ENCODE data around the gene ZNF598. TPM values are rescaled to one million over a fixed set of nuclear protein-coding genes. Genes with fewer than 3 reads are reported as not detected.

The ZNF598 gene
- total and polyA plus RNA-seq, 2 of the 13 experiments (the other 11 are each of a cell fraction or from before 2014, with no cell fraction given): 13.5 to 14.2 TPM

DNA sequence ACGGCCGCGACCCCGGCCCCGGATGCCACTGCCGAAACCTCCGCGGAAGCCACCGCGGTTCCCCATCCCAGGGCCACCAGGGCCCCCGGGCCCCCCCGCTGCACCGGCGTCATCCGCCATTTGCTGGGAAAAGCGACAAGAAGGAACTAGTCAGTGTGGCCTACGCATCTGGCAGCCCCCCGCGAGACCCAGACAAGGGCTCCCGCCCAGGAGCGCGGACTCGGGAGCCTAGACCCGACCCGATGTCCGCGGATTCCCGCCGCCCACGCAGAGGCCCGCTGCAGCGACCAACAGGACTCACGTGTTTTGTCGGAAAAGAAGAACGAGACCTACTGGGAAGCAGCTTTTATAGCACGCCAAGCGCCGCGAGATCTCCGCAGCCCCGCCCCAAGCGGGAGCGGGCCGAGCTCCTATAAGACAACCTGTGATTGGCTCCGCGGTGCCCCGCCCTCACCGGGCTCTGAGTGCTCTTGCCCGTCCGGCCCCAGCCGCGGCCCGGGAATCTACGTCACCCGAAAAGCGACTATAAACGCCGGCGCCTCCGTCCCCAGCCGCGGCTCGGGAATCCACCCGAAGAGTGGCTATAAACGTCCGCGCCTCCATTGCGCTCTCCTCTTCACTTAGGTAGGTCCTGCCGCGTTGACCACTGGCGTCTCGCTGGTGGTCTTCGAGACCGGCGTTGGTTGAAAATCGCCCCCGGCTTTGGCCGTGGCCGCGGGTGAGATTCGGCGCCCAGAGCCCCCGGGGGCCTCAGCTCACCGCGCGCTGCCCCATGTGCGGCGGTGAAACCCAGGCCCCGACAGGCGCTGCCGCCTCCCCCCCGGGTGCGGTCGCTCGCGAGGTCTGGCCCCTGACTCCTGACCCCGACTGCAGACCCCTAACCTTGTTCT, 44.9 kb downstream of the ZNF598 start, which contains the start of gene RPS2 (continued):
- TF ChIP-seq, protein P1, sequence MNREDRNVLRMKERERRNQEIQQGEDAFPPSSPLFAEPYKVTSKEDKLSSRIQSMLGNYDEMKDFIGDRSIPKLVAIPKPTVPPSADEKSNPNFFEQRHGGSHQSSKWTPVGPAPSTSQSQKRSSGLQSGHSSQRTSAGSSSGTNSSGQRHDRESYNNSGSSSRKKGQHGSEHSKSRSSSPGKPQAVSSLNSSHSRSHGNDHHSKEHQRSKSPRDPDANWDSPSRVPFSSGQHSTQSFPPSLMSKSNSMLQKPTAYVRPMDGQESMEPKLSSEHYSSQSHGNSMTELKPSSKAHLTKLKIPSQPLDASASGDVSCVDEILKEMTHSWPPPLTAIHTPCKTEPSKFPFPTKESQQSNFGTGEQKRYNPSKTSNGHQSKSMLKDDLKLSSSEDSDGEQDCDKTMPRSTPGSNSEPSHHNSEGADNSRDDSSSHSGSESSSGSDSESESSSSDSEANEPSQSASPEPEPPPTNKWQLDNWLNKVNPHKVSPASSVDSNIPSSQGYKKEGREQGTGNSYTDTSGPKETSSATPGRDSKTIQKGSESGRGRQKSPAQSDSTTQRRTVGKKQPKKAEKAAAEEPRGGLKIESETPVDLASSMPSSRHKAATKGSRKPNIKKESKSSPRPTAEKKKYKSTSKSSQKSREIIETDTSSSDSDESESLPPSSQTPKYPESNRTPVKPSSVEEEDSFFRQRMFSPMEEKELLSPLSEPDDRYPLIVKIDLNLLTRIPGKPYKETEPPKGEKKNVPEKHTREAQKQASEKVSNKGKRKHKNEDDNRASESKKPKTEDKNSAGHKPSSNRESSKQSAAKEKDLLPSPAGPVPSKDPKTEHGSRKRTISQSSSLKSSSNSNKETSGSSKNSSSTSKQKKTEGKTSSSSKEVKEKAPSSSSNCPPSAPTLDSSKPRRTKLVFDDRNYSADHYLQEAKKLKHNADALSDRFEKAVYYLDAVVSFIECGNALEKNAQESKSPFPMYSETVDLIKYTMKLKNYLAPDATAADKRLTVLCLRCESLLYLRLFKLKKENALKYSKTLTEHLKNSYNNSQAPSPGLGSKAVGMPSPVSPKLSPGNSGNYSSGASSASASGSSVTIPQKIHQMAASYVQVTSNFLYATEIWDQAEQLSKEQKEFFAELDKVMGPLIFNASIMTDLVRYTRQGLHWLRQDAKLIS (CRISPR knock-in tag; IDR thresholded peaks at IDR 0.05): peak; percentile 69; the same call in 1 of the 2 replicates
- TF ChIP-seq ZNF264 (CRISPR knock-in tag; IDR thresholded peaks at IDR 0.05) (0 out of 2 replicates have a peak, but pooled peaks have one; percentile 40), NRL (CRISPR knock-in tag; IDR thresholded peaks at IDR 0.05; ENCODE audit: borderline replicate concordance) (peak; percentile 20; the same call in 1 of the 2 replicates), ZNF263 (CRISPR knock-in tag; IDR thresholded peaks at IDR 0.05) (peak; percentile 72), KLF6 (CRISPR knock-in tag; IDR thresholded peaks at IDR 0.05) (peak; percentile 91; the same call in 1 of the 2 replicates), ZNF30 (CRISPR knock-in tag; IDR thresholded peaks at IDR 0.05) (peak; percentile 65; the same call in 1 of the 2 replicates), TEAD2 (CRISPR knock-in tag; IDR thresholded peaks at IDR 0.05) (0 out of 2 replicates have a peak, but pooled peaks have one; percentile 25), DMAP1 (CRISPR knock-in tag; IDR thresholded peaks at IDR 0.05) (peak; percentile 94), YEATS4 (CRISPR knock-in tag; IDR thresholded peaks at IDR 0.05; ENCODE audit: borderline replicate concordance) (peak; percentile 83), ZNF841 (CRISPR knock-in tag; IDR thresholded peaks at IDR 0.05; ENCODE audit: borderline replicate concordance) (no peak), ARNT (IDR thresholded peaks at IDR 0.05) (no peak), NFKBIZ (CRISPR knock-in tag; IDR thresholded peaks at IDR 0.05) (peak; percentile 70; the same call in 1 of the 2 replicates), NFYB (CRISPR knock-in tag; IDR thresholded peaks at IDR 0.05) (peak; percentile 96), KDM4B (CRISPR knock-in tag; IDR thresholded peaks at IDR 0.05) (peak; percentile 14; the same call in 1 of the 2 replicates), ZNF746 (CRISPR knock-in tag; IDR thresholded peaks at IDR 0.05) (peak; percentile 62; the same call in 1 of the 2 replicates), GTF2F1 (IDR thresholded peaks at IDR 0.05; ENCODE audit: low read length) (peak; percentile 86; the same call in 1 of the 2 replicates), SOX6 (IDR thresholded peaks at IDR 0.05) (no peak), SOX6 (CRISPR knock-in tag; IDR thresholded peaks at IDR 0.05) (peak; percentile 17; the same call in 1 of the 2 replicates)
- TF ChIP-seq, protein P2, sequence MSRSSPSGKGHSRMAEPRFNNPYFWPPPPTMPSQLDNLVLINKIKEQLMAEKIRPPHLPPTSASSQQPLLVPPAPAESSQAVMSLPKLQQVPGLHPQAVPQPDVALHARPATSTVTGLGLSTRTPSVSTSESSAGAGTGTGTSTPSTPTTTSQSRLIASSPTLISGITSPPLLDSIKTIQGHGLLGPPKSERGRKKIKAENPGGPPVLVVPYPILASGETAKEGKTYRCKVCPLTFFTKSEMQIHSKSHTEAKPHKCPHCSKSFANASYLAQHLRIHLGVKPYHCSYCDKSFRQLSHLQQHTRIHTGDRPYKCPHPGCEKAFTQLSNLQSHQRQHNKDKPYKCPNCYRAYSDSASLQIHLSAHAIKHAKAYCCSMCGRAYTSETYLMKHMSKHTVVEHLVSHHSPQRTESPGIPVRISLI (CRISPR knock-in tag; IDR thresholded peaks at IDR 0.05; ENCODE audit: borderline replicate concordance): peak; percentile 7; the same call in 1 of the 2 replicates
- TF ChIP-seq, protein P3, sequence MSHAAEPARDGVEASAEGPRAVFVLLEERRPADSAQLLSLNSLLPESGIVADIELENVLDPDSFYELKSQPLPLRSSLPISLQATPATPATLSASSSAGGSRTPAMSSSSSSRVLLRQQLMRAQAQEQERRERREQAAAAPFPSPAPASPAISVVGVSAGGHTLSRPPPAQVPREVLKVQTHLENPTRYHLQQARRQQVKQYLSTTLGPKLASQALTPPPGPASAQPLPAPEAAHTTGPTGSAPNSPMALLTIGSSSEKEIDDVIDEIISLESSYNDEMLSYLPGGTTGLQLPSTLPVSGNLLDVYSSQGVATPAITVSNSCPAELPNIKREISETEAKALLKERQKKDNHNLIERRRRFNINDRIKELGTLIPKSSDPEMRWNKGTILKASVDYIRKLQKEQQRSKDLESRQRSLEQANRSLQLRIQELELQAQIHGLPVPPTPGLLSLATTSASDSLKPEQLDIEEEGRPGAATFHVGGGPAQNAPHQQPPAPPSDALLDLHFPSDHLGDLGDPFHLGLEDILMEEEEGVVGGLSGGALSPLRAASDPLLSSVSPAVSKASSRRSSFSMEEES (CRISPR knock-in tag; IDR thresholded peaks at IDR 0.05): peak; percentile 65
- TF ChIP-seq, protein P4, sequence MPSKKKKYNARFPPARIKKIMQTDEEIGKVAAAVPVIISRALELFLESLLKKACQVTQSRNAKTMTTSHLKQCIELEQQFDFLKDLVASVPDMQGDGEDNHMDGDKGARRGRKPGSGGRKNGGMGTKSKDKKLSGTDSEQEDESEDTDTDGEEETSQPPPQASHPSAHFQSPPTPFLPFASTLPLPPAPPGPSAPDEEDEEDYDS (CRISPR knock-in tag; IDR thresholded peaks at IDR 0.05): peak; percentile 96
- TF ChIP-seq, protein P5, sequence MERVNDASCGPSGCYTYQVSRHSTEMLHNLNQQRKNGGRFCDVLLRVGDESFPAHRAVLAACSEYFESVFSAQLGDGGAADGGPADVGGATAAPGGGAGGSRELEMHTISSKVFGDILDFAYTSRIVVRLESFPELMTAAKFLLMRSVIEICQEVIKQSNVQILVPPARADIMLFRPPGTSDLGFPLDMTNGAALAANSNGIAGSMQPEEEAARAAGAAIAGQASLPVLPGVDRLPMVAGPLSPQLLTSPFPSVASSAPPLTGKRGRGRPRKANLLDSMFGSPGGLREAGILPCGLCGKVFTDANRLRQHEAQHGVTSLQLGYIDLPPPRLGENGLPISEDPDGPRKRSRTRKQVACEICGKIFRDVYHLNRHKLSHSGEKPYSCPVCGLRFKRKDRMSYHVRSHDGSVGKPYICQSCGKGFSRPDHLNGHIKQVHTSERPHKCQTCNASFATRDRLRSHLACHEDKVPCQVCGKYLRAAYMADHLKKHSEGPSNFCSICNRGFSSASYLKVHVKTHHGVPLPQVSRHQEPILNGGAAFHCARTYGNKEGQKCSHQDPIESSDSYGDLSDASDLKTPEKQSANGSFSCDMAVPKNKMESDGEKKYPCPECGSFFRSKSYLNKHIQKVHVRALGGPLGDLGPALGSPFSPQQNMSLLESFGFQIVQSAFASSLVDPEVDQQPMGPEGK (CRISPR knock-in tag; IDR thresholded peaks at IDR 0.05): peak; percentile 81

All from HepG2 (cell line).